HepG2 (cell line): ENCODE results near the gene DDOST. TPM values are rescaled to one million over a fixed set of nuclear protein-coding genes. Genes with fewer than 3 reads are reported as not detected.

ENCODE experiments used
- HNRNPL ChIP-seq: fragments of 200-400 bp; formaldehyde crosslinking; IDR thresholded peaks from 2 replicates; pipeline ENCODE4 v1.6.1; 2017; ENCODE audit warnings: mild to moderate bottlenecking, low read depth, low read length
- MIER3 ChIP-seq: IDR thresholded peaks from 2 replicates; pipeline ENCODE4 v1.6.1; 2016; ENCODE audit warnings: missing compliant biosample characterization, borderline replicate concordance
- POLR2A ChIP-seq, 2 experiments: IDR thresholded peaks; 2 replicates each; pipeline ENCODE4 v1.6.1; 2011; ENCODE audit warnings: low read depth in 2 of 2, low read length in 2 of 2, mild to moderate bottlenecking in 1 of 2, moderate library complexity in 1 of 2; ENCODE audit not compliant: insufficient read depth in 1 of 2
- RAD21 ChIP-seq: fragments of 450-650 bp; formaldehyde crosslinking; IDR thresholded peaks from 2 replicates; pipeline ENCODE4 v1.5.0; 2020; ENCODE audit warnings: mild to moderate bottlenecking
- RAD51 ChIP-seq: fragments of 450-650 bp; IDR thresholded peaks from 2 replicates; pipeline ENCODE4 v1.6.1; 2016; ENCODE audit warnings: borderline replicate concordance
- RFXAP ChIP-seq: sonication (generic); formaldehyde crosslinking; IDR thresholded peaks from 2 replicates; pipeline ENCODE4 v1.4.0; 2020; ENCODE audit warnings: missing genetic modification reagents, borderline replicate concordance
- TRIM24 ChIP-seq: sonication (generic); formaldehyde crosslinking; IDR thresholded peaks from 2 replicates; pipeline ENCODE4 v1.8.0; 2022; ENCODE audit warnings: mild to moderate bottlenecking, missing genetic modification reagents
- ZFAT ChIP-seq: sonication (generic); formaldehyde crosslinking; conservative IDR thresholded peaks from 2 replicates; pipeline ENCODE4 v1.8.1; 2023; ENCODE audit warnings: missing genetic modification reagents, inconsistent platforms
- ZNF3 ChIP-seq: IDR thresholded peaks from 2 replicates; pipeline ENCODE4 v1.7.0; 2017; ENCODE audit warnings: inconsistent platforms
- ZNF317 ChIP-seq: sonication (generic); formaldehyde crosslinking; IDR thresholded peaks from 2 replicates; pipeline ENCODE4 v1.5.0; 2020; ENCODE audit warnings: mild to moderate bottlenecking, missing genetic modification reagents
- ZNF724P ChIP-seq: sonication (generic); formaldehyde crosslinking; IDR thresholded peaks from 2 replicates; pipeline ENCODE4 v1.8.0; 2022; ENCODE audit warnings: missing genetic modification reagents, borderline replicate concordance
- polyA plus RNA-seq, 8 experiments: library from polyadenylated mRNA; depleted of rRNA in 3 of 8; stranded (reverse) in 7 of 8; unstranded in 1 of 8; fragments of >200 nt; fragmentation: Illumina TruSeq in 4 of 8; extraction: Trizol in 4 of 8; gene quantifications; 2 replicates each; pipeline versions ENCODE4 v1.2.1 to v1.2.3, GENCODE V29; 2011 to 2016; ENCODE audit warnings: low read depth in 4 of 8, missing spikeins in 1 of 8, mixed read lengths in 1 of 8; ENCODE audit not compliant: insufficient read depth in 1 of 8
- total RNA-seq, 5 experiments: library from RNA; depleted of rRNA; stranded (reverse); fragments of >200 nt; fragmentation: Illumina TruSeq; extraction: Trizol; gene quantifications; 2 replicates each; pipeline ENCODE4 v1.2.3, GENCODE V29; 2016; ENCODE audit warnings: low read depth in 1 of 5
- TF ChIP-seq, protein P1 (sequence below): sonication (generic); formaldehyde crosslinking; IDR thresholded peaks from 2 replicates; pipeline ENCODE4 v1.4.0; 2020; ENCODE audit warnings: mild to moderate bottlenecking, missing genetic modification reagents
- TF ChIP-seq, protein P2 (sequence below): sonication (generic); formaldehyde crosslinking; IDR thresholded peaks from 2 replicates; pipeline ENCODE4 v1.9.0; 2021; ENCODE audit warnings: missing genetic modification reagents, borderline replicate concordance
- TF ChIP-seq, protein P3 (sequence below): sonication (generic); formaldehyde crosslinking; IDR thresholded peaks from 2 replicates; pipeline ENCODE4 v1.4.0; 2020; ENCODE audit warnings: missing genetic modification reagents
- TF ChIP-seq, protein P4 (sequence below): sonication (generic); formaldehyde crosslinking; IDR thresholded peaks from 2 replicates; pipeline ENCODE4 v1.4.0; 2020; ENCODE audit warnings: missing genetic modification reagents
- TF ChIP-seq, protein P5 (sequence below): IDR thresholded peaks from 2 replicates; pipeline ENCODE4 v1.6.1; 2016
- TF ChIP-seq, protein P6 (sequence below): sonication (generic); formaldehyde crosslinking; IDR thresholded peaks from 2 replicates; pipeline ENCODE4 v1.5.0; 2020; ENCODE audit warnings: missing genetic modification reagents
- TF ChIP-seq, protein P7 (sequence below): sonication (generic); formaldehyde crosslinking; IDR thresholded peaks from 2 replicates; pipeline ENCODE4 v1.4.0; 2020; ENCODE audit warnings: low read depth, mild to moderate bottlenecking, missing genetic modification reagents

DDOST gene
- total and polyA plus RNA-seq, 2 of the 13 experiments (the other 11 are each of a cell fraction or from before 2014, with no cell fraction given), result 335 to 494 TPM

DNA sequence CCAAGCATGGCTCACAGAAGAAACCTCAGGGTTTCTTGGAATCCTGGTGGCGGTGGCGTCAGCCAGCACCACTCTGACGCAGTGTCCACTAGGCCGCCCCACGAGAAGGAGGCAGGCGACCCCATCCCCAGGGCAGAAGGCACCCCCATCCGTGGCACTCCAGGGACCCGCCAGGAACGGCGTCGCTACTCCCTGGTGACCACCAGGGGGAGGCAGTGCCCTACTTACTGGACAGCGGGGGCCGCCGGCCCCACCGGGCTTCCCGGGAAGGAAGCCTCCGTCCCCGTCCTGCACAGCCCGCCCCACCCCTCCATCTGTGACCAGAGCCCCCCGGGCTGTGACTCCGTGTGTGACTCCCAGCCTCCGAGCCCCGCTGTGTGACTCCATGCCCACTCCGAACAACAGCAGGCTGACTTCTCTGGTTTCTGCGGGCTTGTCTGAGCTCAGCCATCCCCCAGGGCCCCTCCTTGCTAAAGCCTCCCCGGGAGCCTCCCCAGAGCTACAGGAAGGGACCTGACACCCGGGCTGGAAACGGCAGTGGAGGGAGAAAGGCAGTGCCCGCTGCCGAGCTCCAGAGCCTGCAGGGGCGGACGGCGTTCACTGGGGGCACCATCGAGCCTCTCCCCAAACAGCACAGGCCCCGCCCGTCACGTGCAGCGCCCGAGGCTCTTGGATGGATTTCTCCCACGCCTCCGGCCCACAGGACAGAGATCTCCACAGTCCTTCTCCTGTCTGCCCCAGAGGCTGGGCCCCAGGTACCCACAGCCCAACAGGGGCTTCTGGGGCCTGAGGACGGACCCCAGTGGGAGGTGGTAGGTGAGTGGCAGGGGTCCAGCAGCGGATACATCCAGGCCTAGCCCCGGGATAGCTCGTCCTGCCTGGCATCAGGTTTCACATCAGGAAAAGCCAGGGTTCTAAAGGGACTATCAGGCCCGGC, 35.5 kb upstream of the DDOST start (continued):
- TF ChIP-seq, protein P1, sequence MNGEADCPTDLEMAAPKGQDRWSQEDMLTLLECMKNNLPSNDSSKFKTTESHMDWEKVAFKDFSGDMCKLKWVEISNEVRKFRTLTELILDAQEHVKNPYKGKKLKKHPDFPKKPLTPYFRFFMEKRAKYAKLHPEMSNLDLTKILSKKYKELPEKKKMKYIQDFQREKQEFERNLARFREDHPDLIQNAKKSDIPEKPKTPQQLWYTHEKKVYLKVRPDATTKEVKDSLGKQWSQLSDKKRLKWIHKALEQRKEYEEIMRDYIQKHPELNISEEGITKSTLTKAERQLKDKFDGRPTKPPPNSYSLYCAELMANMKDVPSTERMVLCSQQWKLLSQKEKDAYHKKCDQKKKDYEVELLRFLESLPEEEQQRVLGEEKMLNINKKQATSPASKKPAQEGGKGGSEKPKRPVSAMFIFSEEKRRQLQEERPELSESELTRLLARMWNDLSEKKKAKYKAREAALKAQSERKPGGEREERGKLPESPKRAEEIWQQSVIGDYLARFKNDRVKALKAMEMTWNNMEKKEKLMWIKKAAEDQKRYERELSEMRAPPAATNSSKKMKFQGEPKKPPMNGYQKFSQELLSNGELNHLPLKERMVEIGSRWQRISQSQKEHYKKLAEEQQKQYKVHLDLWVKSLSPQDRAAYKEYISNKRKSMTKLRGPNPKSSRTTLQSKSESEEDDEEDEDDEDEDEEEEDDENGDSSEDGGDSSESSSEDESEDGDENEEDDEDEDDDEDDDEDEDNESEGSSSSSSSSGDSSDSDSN (CRISPR knock-in tag), result peak; percentile 78
- TF ChIP-seq MIER3 (CRISPR knock-in tag) (no peak), RFXAP (CRISPR knock-in tag) (0 out of 2 replicates have a peak, but pooled peaks have one; percentile 30), HNRNPL (no peak), TRIM24 (CRISPR knock-in tag) (no peak), RAD51 (no peak), ZNF317 (CRISPR knock-in tag) (no peak), RAD21 (CRISPR knock-in tag) (peak; percentile 90), POLR2A (IDR thresholded peaks at IDR 0.05; ENCODE audit: insufficient read depth in 1 of 2, low read depth in 2 of 2, low read length in 2 of 2) (no peak), ZNF724P (CRISPR knock-in tag) (0 out of 2 replicates have a peak, but pooled peaks have one; percentile 43), ZNF3 (CRISPR knock-in tag) (no peak), ZFAT (CRISPR knock-in tag) (no peak)
- TF ChIP-seq, protein P2, sequence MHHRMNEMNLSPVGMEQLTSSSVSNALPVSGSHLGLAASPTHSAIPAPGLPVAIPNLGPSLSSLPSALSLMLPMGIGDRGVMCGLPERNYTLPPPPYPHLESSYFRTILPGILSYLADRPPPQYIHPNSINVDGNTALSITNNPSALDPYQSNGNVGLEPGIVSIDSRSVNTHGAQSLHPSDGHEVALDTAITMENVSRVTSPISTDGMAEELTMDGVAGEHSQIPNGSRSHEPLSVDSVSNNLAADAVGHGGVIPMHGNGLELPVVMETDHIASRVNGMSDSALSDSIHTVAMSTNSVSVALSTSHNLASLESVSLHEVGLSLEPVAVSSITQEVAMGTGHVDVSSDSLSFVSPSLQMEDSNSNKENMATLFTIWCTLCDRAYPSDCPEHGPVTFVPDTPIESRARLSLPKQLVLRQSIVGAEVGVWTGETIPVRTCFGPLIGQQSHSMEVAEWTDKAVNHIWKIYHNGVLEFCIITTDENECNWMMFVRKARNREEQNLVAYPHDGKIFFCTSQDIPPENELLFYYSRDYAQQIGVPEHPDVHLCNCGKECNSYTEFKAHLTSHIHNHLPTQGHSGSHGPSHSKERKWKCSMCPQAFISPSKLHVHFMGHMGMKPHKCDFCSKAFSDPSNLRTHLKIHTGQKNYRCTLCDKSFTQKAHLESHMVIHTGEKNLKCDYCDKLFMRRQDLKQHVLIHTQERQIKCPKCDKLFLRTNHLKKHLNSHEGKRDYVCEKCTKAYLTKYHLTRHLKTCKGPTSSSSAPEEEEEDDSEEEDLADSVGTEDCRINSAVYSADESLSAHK (CRISPR knock-in tag), result no peak
- TF ChIP-seq, protein P3, sequence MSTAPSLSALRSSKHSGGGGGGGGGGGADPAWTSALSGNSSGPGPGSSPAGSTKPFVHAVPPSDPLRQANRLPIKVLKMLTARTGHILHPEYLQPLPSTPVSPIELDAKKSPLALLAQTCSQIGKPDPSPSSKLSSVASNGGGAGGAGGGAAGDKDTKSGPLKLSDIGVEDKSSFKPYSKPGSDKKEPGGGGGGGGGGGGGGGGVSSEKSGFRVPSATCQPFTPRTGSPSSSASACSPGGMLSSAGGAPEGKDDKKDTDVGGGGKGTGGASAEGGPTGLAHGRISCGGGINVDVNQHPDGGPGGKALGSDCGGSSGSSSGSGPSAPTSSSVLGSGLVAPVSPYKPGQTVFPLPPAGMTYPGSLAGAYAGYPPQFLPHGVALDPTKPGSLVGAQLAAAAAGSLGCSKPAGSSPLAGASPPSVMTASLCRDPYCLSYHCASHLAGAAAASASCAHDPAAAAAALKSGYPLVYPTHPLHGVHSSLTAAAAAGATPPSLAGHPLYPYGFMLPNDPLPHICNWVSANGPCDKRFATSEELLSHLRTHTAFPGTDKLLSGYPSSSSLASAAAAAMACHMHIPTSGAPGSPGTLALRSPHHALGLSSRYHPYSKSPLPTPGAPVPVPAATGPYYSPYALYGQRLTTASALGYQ (CRISPR knock-in tag), result no peak
- TF ChIP-seq, protein P4, sequence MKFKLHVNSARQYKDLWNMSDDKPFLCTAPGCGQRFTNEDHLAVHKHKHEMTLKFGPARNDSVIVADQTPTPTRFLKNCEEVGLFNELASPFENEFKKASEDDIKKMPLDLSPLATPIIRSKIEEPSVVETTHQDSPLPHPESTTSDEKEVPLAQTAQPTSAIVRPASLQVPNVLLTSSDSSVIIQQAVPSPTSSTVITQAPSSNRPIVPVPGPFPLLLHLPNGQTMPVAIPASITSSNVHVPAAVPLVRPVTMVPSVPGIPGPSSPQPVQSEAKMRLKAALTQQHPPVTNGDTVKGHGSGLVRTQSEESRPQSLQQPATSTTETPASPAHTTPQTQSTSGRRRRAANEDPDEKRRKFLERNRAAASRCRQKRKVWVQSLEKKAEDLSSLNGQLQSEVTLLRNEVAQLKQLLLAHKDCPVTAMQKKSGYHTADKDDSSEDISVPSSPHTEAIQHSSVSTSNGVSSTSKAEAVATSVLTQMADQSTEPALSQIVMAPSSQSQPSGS (CRISPR knock-in tag), result 0 out of 2 replicates have a peak, but pooled peaks have one; percentile 34
- TF ChIP-seq, protein P5, sequence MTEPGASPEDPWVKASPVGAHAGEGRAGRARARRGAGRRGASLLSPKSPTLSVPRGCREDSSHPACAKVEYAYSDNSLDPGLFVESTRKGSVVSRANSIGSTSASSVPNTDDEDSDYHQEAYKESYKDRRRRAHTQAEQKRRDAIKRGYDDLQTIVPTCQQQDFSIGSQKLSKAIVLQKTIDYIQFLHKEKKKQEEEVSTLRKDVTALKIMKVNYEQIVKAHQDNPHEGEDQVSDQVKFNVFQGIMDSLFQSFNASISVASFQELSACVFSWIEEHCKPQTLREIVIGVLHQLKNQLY (CRISPR knock-in tag), result no peak
- TF ChIP-seq, protein P6, sequence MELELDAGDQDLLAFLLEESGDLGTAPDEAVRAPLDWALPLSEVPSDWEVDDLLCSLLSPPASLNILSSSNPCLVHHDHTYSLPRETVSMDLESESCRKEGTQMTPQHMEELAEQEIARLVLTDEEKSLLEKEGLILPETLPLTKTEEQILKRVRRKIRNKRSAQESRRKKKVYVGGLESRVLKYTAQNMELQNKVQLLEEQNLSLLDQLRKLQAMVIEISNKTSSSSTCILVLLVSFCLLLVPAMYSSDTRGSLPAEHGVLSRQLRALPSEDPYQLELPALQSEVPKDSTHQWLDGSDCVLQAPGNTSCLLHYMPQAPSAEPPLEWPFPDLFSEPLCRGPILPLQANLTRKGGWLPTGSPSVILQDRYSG (CRISPR knock-in tag), result no peak
- TF ChIP-seq, protein P7, sequence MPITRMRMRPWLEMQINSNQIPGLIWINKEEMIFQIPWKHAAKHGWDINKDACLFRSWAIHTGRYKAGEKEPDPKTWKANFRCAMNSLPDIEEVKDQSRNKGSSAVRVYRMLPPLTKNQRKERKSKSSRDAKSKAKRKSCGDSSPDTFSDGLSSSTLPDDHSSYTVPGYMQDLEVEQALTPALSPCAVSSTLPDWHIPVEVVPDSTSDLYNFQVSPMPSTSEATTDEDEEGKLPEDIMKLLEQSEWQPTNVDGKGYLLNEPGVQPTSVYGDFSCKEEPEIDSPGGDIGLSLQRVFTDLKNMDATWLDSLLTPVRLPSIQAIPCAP, result no peak
